Measurements from ENCODE around the gene NCR1. TPM values are rescaled to one million over a fixed set of nuclear protein-coding genes. Genes with fewer than 3 reads are reported as not detected.
A peak's percentile ranks its signal among the peaks of the same experiment; 100 is the strongest.
"Not testable (repeated sequence)": the region's sequence is repeated elsewhere in the genome, so short reads cannot be mapped to it uniquely, and the experiment has no call there.

Gene NCR1
- total RNA-seq, 1 experiment from 2014 or later: not detected

DNA sequence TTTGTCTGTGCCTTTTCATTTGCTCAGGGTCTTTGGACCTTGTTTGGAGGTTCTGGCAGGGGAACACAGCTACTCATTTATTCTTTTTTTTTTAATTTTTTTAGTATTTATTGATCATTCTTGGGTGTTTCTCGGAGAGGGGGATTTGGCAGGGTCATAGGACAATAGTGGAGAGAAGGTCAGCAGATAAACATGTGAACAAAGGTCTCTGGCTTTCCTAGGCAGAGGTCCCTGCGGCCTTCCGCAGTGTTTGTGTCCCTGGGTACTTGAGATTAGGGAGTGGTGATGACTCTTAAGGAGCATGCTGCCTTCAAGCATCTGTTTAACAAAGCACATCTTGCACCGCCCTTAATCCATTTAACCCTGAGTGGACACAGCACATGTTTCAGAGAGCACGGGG lies 2.0 kb downstream of the NCR1 start:
- DNase-seq (ENCODE audit: low read depth): not testable (repeated sequence)

DNA sequence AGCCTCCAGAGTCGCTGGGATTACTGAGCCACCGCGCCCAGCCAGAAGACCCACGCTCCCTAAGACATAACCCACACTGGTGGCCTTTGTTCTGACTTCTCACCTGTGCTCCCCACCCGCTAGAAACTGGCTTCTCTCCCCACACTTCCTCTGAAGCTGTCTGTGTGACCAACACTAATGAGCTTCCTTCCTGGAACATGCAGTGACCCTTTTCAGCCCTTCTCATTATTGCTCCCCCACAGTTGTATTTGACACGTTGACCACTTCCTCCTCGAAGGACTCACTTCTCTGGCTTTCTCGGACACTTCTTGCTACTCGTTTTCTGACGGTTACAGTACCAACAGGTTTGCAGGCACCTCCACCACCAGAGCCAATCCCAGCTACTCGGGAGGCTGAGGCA lies 10.9 kb downstream of the NCR1 start:
- DNase-seq (ENCODE audit: low read depth): no peak

GRCh38 chr19:54918499-54918898 lies 12.6 kb downstream of the NCR1 start:
- DNase-seq (ENCODE audit: low read depth): no peak

GRCh38 chr19:54919646-54920563 lies 14.0 kb downstream of the NCR1 start:
- not testable (repeated sequence) for DNase-seq (ENCODE audit: low read depth)

- DNase-seq (ENCODE audit: low read depth): no peak
Measured at GRCh38 chr19:54921082-54921481, 15.1 kb downstream of the NCR1 start.

DNA sequence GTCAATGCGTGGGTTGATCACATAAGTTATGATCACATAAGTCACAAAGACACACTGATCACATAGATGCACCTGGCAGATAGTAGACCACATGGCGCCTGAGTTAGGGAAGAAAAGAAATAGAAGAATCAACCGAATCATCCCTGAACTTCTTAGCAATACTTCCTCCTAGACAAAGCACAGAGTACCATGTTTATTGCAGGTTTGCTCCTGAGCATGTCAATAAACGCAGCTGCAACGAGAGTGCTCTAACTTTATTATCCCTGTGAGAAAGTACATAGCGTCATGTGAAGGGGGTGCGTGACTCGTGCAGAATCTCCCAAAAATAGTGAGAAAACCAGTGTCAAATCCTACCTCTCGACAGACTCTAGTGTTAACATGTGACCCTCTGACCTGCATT lies 17.3 kb downstream of the NCR1 start:
- DNase-seq (ENCODE audit: low read depth): no peak

DNA sequence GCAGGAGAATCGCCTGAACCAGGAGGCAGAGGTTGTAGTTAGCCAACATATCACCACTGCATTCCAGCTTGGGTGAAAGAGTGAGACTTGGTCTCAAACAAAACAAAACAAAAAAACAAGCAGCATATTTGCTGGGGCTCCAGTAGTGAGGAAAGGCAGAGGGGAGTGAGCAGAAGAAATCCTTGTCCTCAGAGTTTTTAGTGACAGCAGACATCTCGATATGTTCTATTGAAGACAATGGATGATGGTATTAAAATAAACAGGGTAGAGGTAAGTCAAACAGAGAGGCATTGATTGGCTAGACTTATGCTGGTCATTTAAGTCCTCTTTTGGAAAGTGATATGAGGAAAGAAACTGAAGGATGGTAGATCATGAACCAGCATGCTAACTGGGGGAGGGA lies 22.4 kb downstream of the NCR1 start:
- DNase-seq (ENCODE audit: low read depth): peak; percentile 7

- no peak for DNase-seq (ENCODE audit: low read depth)
Measured at GRCh38 chr19:54937926-54938325, 32.0 kb downstream of the NCR1 start.

GRCh38 chr19:54938906-54939305 lies 33.0 kb downstream of the NCR1 start:
- DNase-seq (ENCODE audit: low read depth): no peak

GRCh38 chr19:54939538-54939937 lies 33.6 kb downstream of the NCR1 start:
- DNase-seq (ENCODE audit: low read depth): not testable (repeated sequence)

GRCh38 chr19:54943772-54944361 lies 37.9 kb downstream of the NCR1 start:
- peak; percentile 18 for DNase-seq (ENCODE audit: low read depth)

DNA sequence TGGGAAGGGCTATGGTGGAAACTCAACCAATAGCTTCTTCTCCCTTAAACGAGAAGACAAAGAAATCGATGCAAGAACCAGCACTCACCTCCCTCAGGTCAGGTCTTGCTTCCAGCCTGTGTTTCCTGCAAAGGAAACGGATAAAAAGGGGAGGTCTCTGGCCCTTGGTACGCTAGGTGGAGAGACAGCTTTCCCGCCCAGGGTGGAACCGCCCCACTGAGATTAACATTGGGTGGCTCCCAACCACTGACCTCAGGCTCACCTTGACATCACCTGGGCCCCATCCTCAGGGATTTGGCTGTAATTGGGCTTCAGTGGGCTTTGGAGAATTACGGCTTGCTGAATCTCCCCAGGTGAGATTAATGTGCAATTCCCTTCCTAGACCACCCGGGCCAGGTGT lies 41.4 kb downstream of the NCR1 start, which contains the start of gene NLRP7:
TSS of gene NLRP7 (minus strand) at position 150 of the 400 bp plus-strand sequence.
- DNase-seq (ENCODE audit: low read depth): no peak

GRCh38 chr19:54949412-54949811 lies 43.5 kb downstream of the NCR1 start:
- no peak for DNase-seq (ENCODE audit: low read depth)

DNA sequence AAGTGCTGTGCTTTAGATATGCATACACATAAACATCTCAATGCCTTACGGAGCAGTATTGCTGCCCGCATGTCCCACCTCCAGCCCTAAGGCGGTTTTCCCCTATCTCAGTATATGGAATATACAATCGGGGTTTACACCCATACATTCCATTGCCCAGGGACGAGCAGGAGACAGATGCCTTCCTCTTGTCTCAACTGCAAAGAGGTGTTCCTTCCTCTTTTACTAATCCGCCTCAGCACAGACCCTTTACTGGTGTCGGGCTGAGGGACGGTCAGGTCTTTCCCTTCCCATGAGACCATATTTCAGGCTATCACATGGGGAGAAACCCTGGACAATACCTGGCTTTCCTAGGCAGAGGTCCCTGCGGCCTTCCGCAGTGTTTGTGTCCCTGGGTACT lies 44.6 kb downstream of the NCR1 start:
- not testable (repeated sequence) for DNase-seq (ENCODE audit: low read depth)

DNA sequence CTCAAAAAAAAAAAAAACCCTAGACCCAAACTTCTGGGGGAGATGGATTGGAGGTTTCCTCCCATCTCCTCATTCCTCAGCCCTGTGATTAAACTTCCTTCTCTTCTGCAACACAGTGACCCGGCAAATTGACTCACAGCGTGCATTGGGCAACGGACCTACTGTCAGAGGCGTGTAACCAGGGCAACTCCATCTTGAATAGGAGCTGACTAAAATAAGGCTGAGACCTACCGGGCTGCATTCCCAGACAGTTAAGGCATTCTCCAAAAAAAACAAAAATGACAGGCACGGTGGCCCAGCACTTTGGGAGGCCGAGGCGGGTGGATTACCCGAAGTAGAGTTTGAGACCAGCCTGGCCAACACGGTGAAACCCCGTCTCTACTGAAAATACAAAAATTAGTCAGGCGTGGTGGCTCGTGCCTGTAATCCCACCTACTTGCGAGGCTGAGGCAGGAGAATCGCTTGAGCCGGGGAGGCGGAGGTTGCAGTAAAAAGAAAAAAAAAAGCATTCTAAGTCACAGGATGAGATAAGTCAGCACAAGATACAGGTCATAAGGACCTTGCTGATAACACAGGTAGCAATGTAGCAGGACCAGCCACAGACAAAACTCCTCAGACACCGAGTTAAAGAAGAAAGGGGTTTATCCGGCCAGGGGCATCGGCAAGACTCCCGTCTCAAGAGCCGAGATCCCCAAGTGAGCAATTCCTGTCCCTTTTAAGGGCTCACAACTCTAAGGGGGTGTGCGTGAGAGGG lies 46.8 kb downstream of the NCR1 start:
- peak; percentile 69 for DNase-seq (ENCODE audit: low read depth)

DNA sequence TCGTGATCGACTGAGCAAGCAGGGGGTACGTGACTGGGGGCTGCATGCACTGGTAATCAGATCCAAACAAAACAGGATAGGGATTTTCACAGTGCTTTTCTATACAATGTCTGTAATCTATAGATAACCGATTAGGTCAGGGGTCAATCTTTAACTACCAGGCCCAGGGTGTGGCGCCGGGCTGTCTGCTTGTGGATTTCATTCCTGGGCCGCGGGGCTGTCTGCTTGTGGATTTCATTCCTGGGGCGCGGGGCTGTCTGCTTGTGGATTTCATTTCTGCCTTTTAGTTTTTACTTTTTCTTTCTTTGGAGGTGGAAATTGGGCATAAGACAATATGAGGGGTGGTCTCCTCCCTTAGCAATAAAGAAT lies 47.4 kb downstream of the NCR1 start:
- DNase-seq (ENCODE audit: low read depth): not testable (repeated sequence)

- peak; percentile 18 for DNase-seq (ENCODE audit: low read depth)
Measured at GRCh38 chr19:54955376-54955775, 49.4 kb downstream of the NCR1 start.

GRCh38 chr19:54959840-54960239 lies 53.9 kb downstream of the NCR1 start:
- DNase-seq (ENCODE audit: low read depth): no peak

All from RPMI7951 (cell line).